Naive thymus-derived CD8-positive, alpha-beta T cell (primary cell): ENCODE measurements around the gene EXOC1L. TPM values are rescaled to one million over a fixed set of nuclear protein-coding genes. Genes with fewer than 3 reads are reported as not detected.
"Not testable (repeated sequence)": the region's sequence is repeated elsewhere in the genome, so short reads cannot be mapped to it uniquely, and the experiment has no call there.

Source experiments
- ATAC-seq, 2 donors: fragments of 150-1000 bp; cut with Tn5 transposase in 1 of 2; sonication (Bioruptor Pico), chemical (Tn5 transposase) in 1 of 2; 1 replicate in 1 of 2; 2 replicates in 1 of 2; pipeline ENCODE4 v1.10.0; 2021; ENCODE audit warnings: mild to moderate bottlenecking in 2 of 2, moderate library complexity in 2 of 2
- POLR2A ChIA-PET: fragments of 350-600 bp; sonication (Branson Sonifier 250); formaldehyde crosslinking; loops from one replicate; lab custom pipeline; 2021; ENCODE audit warnings: antibody characterized with exemption; lab: Charles Lee
- DNase-seq, 10 donors: peaks; one replicate each; pipeline versions ENCODE4 v3.0.0 to v3.0.0-alpha.2; 2020 to 2022
- H3K27ac Mint-ChIP-seq, 10 donors: one replicate each; pipeline ENCODE4 v1.8.0; 2020 to 2022; ENCODE audit warnings: mild to moderate bottlenecking in 10 of 10, mixed read lengths in 10 of 10, moderate library complexity in 4 of 10, inconsistent platforms in 1 of 10
- H3K27me3 Mint-ChIP-seq, 5 donors: one replicate each; pipeline ENCODE4 v1.8.0; 2021 to 2022; ENCODE audit warnings: mixed read lengths in 5 of 5
- H3K36me3 Mint-ChIP-seq, 3 donors: one replicate each; pipeline ENCODE4 v1.8.0; 2020 to 2022; ENCODE audit warnings: mixed read lengths in 3 of 3, mild to moderate bottlenecking in 2 of 3, inconsistent platforms in 1 of 3
- H3K4me1 Mint-ChIP-seq, 4 donors: one replicate each; pipeline ENCODE4 v1.8.0; 2021 to 2022; ENCODE audit warnings: mixed read lengths in 4 of 4
- H3K4me3 Mint-ChIP-seq, 10 donors: one replicate each; pipeline ENCODE4 v1.8.0; 2020 to 2022; ENCODE audit warnings: mild to moderate bottlenecking in 10 of 10, mixed read lengths in 10 of 10, moderate library complexity in 6 of 10, inconsistent platforms in 1 of 10
- H3K9me3 Mint-ChIP-seq, 9 donors: one replicate each; pipeline ENCODE4 v1.8.0; 2020 to 2022; ENCODE audit warnings: mixed read lengths in 9 of 9, mild to moderate bottlenecking in 3 of 9, inconsistent platforms in 1 of 9, moderate library complexity in 1 of 9
- polyA plus RNA-seq, 3 donors: library from polyadenylated mRNA; unstranded; fragments of 300-500 nt; fragmentation: Illumina TruSeq; gene quantifications; one replicate each; pipeline ENCODE4 v1.2.3, GENCODE V29; 2021
- total RNA-seq, 8 experiments: library from RNA in 2 of 8; stranded (reverse) in 2 of 8; gene quantifications; one replicate each; pipeline ENCODE4 v1.2.3 and lab custom pipeline; 2021 to 2026

The EXOC1L gene
- total and polyA plus RNA-seq, 5 experiments from 2014 or later = not detected

GRCh38 chr4:55840956-55841355 lies 21.4 kb downstream of the EXOC1L start:
- no peak overlapping the region for H3K4me3 Mint-ChIP-seq
- peak overlapping the region in 1 of 10 donors; percentile 30 for H3K27ac Mint-ChIP-seq
- no peaks in the 10 kb centered on the region for H3K4me1 Mint-ChIP-seq
- peaks cover 0 to 27% (median 7%) of the 10 kb centered on the region in 9 donors for H3K9me3 Mint-ChIP-seq
- no peak for ATAC-seq
- no peak for DNase-seq
- POLR2A ChIA-PET = no interaction called here
- peaks cover 0 to 11% (median 8%) of the 10 kb centered on the region in 3 donors for H3K36me3 Mint-ChIP-seq
- H3K27me3 Mint-ChIP-seq = peaks cover 0 to 13% (median 8%) of the 10 kb centered on the region in 5 donors

DNA sequence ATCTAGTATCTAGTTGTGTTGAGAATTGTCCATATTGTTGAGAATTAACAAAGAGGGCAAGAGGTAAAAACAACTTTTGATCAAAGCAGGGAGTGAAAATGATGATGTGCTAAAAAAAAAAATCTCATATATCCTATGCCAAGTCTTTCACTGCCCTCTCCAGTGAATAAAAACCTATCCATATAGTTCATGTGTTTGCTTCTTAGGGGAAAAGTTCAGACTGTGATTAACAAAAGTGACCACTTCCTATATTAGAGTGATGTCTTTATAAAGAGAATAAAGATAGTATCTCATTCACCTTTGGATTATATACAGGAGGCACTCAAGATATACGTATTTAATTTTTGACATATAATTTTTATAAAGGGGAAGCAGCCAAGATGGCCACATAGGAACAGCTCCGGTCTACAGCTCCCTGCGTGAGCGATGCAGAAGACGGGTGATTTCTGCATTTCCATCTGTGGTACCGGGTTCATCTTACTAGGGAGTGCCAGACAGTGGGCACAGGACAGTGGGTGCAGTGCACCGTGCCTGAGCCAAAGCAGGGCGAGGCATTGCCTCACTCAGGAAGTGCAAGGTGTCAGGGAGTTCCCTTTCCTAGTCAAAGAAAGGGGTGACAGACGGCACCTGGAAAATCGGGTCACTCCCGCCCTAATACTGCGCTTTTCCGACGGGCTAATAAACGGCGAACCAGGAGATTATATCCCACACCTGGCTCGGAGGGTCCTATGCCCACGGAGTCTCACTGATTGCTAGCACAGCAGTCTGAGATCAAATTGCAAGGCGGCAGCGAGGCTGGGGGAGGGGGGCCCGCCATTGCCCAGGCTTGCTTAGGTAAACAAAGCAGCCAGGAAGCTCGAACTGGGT lies 22.0 kb downstream of the EXOC1L start:
- H3K27me3 Mint-ChIP-seq, H3K4me1 Mint-ChIP-seq, DNase-seq, H3K36me3 Mint-ChIP-seq, H3K4me3 Mint-ChIP-seq, POLR2A ChIA-PET, H3K27ac Mint-ChIP-seq, ATAC-seq: not testable (repeated sequence)
- peaks cover 0 to 20% (median 5%) of the 10 kb centered on the region in 9 donors for H3K9me3 Mint-ChIP-seq

- H3K4me3 Mint-ChIP-seq, H3K4me1 Mint-ChIP-seq, POLR2A ChIA-PET, H3K36me3 Mint-ChIP-seq, DNase-seq, H3K27me3 Mint-ChIP-seq, ATAC-seq: not testable (repeated sequence)
- H3K9me3 Mint-ChIP-seq = peaks cover 0 to 16% (median 4%) of the 10 kb centered on the region in 9 donors
- peak overlapping the region in 1 of 10 donors; percentile 11 for H3K27ac Mint-ChIP-seq
These were observed 22.7 kb downstream of the EXOC1L start for GRCh38 chr4:55842312-55842711.

GRCh38 chr4:55849724-55850123 lies 30.1 kb downstream of the EXOC1L start:
- ATAC-seq (no peak), DNase-seq (no peak)
- Mint-ChIP-seq H3K27me3 (peaks cover 0 to 1% (median 0%) of the 10 kb centered on the region in 5 donors), H3K4me1 (peaks cover 16 to 34% (median 30%) of the 10 kb centered on the region in 4 donors), H3K4me3 (no peak overlapping the region), H3K27ac (peak overlapping the region in 2 of 10 donors; percentile 4 to 11), H3K9me3 (peaks cover 0 to 3% (median 0%) of the 10 kb centered on the region in 9 donors), H3K36me3 (no peaks in the 10 kb centered on the region)
- POLR2A ChIA-PET = no interaction called here

DNA sequence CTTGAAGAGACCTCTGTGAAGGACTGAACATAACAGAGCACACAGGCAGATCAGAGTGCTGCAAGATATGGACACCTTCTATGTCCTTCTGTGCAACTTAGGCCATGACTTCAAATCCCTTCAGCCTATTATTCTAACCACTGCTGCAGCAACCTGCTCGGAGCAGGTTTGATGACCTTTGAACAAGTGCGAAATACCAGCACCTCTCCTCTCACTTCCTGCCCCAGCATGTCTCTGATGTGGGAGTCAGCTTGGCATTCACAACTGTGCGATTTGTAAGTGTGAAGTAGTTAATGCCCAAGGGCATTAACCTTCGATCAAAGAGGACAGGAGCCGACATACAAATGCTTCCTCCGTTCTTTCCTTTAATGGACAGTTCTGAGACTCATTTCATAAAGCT lies 32.3 kb downstream of the EXOC1L start:
- DNase-seq (peak in 7 of 10 donors; percentile 13 to 40 (median 25)), ATAC-seq (peak; percentile 41 to 48)
- H3K27ac Mint-ChIP-seq = peak overlapping the region in 9 of 10 donors; percentile 34 to 88 (median 81)
- H3K36me3 Mint-ChIP-seq = peaks cover 0 to 3% (median 2%) of the 10 kb centered on the region in 3 donors
- H3K4me3 Mint-ChIP-seq = peak overlapping the region in 6 of 10 donors; percentile 15 to 70 (median 62)
- peaks cover 16 to 36% (median 31%) of the 10 kb centered on the region in 4 donors for H3K4me1 Mint-ChIP-seq
- H3K9me3 Mint-ChIP-seq = peaks cover 0 to 3% (median 0%) of the 10 kb centered on the region in 9 donors
- H3K27me3 Mint-ChIP-seq = no peaks in the 10 kb centered on the region
- POLR2A ChIA-PET = interaction anchor here (1.3 kb wide), 1 partner anchor 97 kb away, joined by 8 read pairs; the partner anchor contains the start of gene CEP135

GRCh38 chr4:55853484-55854046 lies 34.0 kb downstream of the EXOC1L start, which contains the start of gene EXOC1:
TSS of gene EXOC1 (plus strand) at chr4:55853648. CDS start at chr4:55858324, 4,676 bp downstream.
- peaks cover 18 to 46% (median 36%) of the 10 kb centered on the region in 4 donors for H3K4me1 Mint-ChIP-seq
- no peaks in the 10 kb centered on the region for H3K27me3 Mint-ChIP-seq
- peaks cover 0 to 3% (median 0%) of the 10 kb centered on the region in 9 donors for H3K9me3 Mint-ChIP-seq
- ATAC-seq = peak; percentile 91 to 93
- H3K4me3 Mint-ChIP-seq = peak within 1 kb of the TSS in 6 of 10 donors; percentile 15 to 70 (median 62)
- POLR2A ChIA-PET = interaction anchor here (0.7 to 1.3 kb wide), 6 partner anchors 11 to 583 kb away, joined by 3 to 6 read pairs (median 4); partner anchors contain the start of genes PAICS and TMEM165
- peak; percentile 92 to 97 (median 94) for DNase-seq
- peaks cover 0 to 17% (median 11%) of the 10 kb centered on the region in 3 donors for H3K36me3 Mint-ChIP-seq
- peak within 1 kb of the TSS in 8 of 10 donors; percentile 34 to 96 (median 87) for H3K27ac Mint-ChIP-seq

DNA sequence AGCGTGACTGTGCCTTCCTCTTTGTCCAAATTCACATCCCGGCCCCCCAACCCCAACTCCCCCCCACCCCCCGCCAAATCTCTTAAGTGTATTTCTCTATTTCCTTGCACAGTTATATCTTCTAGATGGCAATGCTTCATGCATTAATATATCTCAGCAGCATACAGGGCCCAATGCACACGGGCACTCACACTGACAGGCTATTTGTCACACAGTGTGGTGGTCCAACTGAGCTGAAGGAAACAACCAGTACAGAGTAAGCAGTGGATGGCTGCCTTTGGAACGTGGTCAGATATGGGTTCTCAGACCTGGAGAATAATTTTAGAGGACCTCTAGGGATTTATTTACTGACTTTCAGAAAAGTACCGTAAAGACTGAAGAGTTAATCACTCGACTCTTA lies 34.5 kb downstream of the EXOC1L start:
- Mint-ChIP-seq H3K27me3 (no peaks in the 10 kb centered on the region), H3K4me1 (peaks cover 19 to 48% (median 38%) of the 10 kb centered on the region in 4 donors), H3K4me3 (no peak overlapping the region), H3K27ac (peak overlapping the region in 4 of 10 donors; percentile 3 to 96 (median 94)), H3K36me3 (peaks cover 0 to 23% (median 11%) of the 10 kb centered on the region in 3 donors), H3K9me3 (peaks cover 0 to 3% (median 0%) of the 10 kb centered on the region in 9 donors)
- ATAC-seq (peak in 1 of 2 donors; percentile 3), DNase-seq (no peak)
- POLR2A ChIA-PET = interaction anchor here (0.6 to 1.3 kb wide), 7 partner anchors 10 to 611 kb away, joined by 3 to 6 read pairs (median 3); partner anchors contain the start of genes PAICS and TMEM165

GRCh38 chr4:55857586-55857985 lies 38.0 kb downstream of the EXOC1L start:
- POLR2A ChIA-PET = no interaction called here
- H3K36me3 Mint-ChIP-seq = peaks cover 0 to 51% (median 11%) of the 10 kb centered on the region in 3 donors
- peaks cover 6 to 30% (median 22%) of the 10 kb centered on the region in 4 donors for H3K4me1 Mint-ChIP-seq
- H3K9me3 Mint-ChIP-seq = peaks cover 0 to 3% (median 0%) of the 10 kb centered on the region in 9 donors
- no peak for ATAC-seq
- H3K4me3 Mint-ChIP-seq = peak overlapping the region in 1 of 10 donors; percentile 13
- H3K27me3 Mint-ChIP-seq = no peaks in the 10 kb centered on the region
- no peak for DNase-seq
- H3K27ac Mint-ChIP-seq = no peak overlapping the region

- H3K4me1 Mint-ChIP-seq = peaks cover 2 to 23% (median 13%) of the 10 kb centered on the region in 4 donors
- POLR2A ChIA-PET = no interaction called here
- H3K27ac Mint-ChIP-seq = no peak overlapping the region
- DNase-seq = no peak
- H3K27me3 Mint-ChIP-seq = no peaks in the 10 kb centered on the region
- H3K36me3 Mint-ChIP-seq = peaks cover 0 to 64% (median 14%) of the 10 kb centered on the region in 3 donors
- no peak overlapping the region for H3K4me3 Mint-ChIP-seq
- peaks cover 0 to 3% (median 0%) of the 10 kb centered on the region in 9 donors for H3K9me3 Mint-ChIP-seq
- ATAC-seq = no peak
These were observed 40.1 kb downstream of the EXOC1L start for GRCh38 chr4:55859711-55860110.

GRCh38 chr4:55864577-55865223 lies 45.1 kb downstream of the EXOC1L start:
- peak overlapping the region in 1 of 10 donors; percentile 79 for H3K27ac Mint-ChIP-seq
- H3K9me3 Mint-ChIP-seq = no peaks in the 10 kb centered on the region
- POLR2A ChIA-PET = interaction anchor here (1.1 kb wide), 1 partner anchor 11 kb away, joined by 3 read pairs; no protein-coding TSS in a partner anchor
- no peaks in the 10 kb centered on the region for H3K27me3 Mint-ChIP-seq
- no peak for ATAC-seq
- peaks cover 5 to 68% (median 14%) of the 10 kb centered on the region in 3 donors for H3K36me3 Mint-ChIP-seq
- no peak overlapping the region for H3K4me3 Mint-ChIP-seq
- H3K4me1 Mint-ChIP-seq = peaks cover 4 to 22% (median 12%) of the 10 kb centered on the region in 4 donors
- no peak for DNase-seq

DNA sequence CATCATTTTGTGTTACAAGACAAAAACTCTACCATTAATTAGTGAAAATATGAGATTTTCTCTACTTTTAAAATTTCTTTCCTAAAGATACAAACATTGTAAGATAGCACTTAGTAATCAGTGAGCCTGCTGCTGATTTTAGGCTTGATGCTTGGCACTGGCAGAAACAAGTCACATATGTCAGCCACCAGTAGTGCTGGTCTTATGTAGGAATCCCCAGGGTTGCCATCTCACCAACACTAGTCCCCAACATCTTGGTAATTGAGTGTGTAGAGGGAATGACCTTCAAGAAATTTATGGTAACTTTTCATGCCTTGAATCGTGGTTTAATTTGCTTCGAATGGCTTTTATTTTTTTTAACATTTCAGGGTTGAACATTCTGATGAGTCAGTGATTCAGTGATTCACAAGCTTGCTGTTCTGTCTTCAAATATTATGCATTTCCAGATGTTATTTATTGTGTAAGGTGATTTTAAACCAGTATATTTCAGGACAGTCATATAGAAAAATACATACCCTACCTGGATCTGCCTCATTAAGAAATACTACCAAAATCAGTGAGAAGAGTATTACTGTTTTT lies 45.7 kb downstream of the EXOC1L start:
- no peak for DNase-seq
- POLR2A ChIA-PET = no interaction called here
- H3K27ac Mint-ChIP-seq = peak overlapping the region in 4 of 10 donors; percentile 51 to 79 (median 72)
- no peak for ATAC-seq
- H3K4me1 Mint-ChIP-seq = peaks cover 4 to 22% (median 12%) of the 10 kb centered on the region in 4 donors
- peaks cover 5 to 69% (median 20%) of the 10 kb centered on the region in 3 donors for H3K36me3 Mint-ChIP-seq
- H3K27me3 Mint-ChIP-seq = no peaks in the 10 kb centered on the region
- no peak overlapping the region for H3K4me3 Mint-ChIP-seq
- no peaks in the 10 kb centered on the region for H3K9me3 Mint-ChIP-seq
